ENCODE data around the gene MLN. TPM values are rescaled to one million over a fixed set of nuclear protein-coding genes. Genes with fewer than 3 reads are reported as not detected.

MLN gene
- total and polyA plus RNA-seq, 10 donors = not detected

DNA sequence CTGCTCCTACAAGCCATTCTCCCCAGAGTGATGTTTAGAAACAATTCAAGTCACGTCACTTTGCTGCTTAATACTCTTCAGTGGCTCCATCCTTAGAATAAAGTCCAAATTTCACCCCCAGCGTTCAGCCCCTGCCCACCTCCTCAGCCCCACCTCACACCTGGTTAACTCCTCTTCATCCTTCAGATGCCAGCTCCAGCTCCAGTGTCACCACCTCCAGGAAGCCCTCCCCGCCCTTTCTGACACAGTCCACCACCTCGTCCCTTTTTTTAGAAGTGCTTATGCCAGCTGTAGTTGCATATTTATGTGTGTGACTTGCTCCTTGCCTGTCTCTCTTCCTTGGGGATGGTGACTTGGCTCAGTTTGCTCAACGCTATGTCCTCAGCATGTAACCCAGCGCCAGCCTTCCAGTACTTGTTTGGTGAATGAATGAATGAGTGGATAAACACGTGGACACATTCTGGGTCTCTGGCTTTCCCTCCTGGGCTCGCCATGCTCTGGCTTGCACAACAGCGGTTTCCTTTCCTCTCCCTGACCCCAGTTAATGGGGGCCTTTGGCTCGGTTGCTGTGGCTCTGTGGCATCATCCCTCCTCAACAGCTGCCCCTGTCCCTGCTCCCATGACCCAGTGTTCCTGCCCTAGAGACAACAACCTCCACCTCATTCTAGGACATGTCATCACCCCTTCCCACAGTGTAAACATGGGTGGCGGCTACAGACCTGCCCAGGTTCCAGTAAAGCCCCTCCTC lies 53.4 kb downstream of the MLN start:
- peak overlapping the region in 5 of 8 donors; percentile 33 to 63 (median 48) for H3K27ac ChIP-seq

DNA sequence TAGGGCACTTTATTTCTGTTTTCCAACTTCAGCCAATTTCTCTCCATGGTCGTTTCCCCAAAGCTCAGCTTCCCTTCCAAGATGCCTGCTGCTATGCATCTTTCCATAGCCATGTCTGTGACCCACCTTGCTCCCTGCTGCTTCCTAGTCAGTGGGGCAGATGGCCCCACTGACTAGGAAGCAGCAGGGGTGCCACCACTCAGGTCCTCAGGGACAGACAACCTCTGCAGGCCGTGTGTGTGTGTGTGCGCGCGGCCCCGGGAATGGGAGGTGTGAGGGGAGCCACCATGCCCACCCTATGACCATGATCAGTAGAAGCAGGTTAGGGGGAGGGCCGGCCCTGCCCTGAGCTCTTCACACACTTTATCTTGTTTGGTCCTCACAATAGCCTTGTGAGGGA lies 54.4 kb downstream of the MLN start:
- DNase-seq = no peak
- no peaks in the 10 kb centered on the region for H3K9me3 ChIP-seq
- TF ChIP-seq POLR2A (IDR thresholded peaks at IDR 0.05) = no peak
- TF ChIP-seq, protein P1, sequence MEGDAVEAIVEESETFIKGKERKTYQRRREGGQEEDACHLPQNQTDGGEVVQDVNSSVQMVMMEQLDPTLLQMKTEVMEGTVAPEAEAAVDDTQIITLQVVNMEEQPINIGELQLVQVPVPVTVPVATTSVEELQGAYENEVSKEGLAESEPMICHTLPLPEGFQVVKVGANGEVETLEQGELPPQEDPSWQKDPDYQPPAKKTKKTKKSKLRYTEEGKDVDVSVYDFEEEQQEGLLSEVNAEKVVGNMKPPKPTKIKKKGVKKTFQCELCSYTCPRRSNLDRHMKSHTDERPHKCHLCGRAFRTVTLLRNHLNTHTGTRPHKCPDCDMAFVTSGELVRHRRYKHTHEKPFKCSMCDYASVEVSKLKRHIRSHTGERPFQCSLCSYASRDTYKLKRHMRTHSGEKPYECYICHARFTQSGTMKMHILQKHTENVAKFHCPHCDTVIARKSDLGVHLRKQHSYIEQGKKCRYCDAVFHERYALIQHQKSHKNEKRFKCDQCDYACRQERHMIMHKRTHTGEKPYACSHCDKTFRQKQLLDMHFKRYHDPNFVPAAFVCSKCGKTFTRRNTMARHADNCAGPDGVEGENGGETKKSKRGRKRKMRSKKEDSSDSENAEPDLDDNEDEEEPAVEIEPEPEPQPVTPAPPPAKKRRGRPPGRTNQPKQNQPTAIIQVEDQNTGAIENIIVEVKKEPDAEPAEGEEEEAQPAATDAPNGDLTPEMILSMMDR (IDR thresholded peaks at IDR 0.05 in 8 of 11, conservative IDR thresholded peaks at IDR 0.05 in 3 of 11) = no peak
- TF ChIP-seq POLR2AphosphoS5 (IDR thresholded peaks at IDR 0.05) = no peak
- no peaks in the 10 kb centered on the region for H3K36me3 ChIP-seq
- peaks cover 0 to 19% (median 8%) of the 10 kb centered on the region in 6 donors for H3K4me1 ChIP-seq
- intact Hi-C loops (cut with DNase I; ENCODE audit: low total_unique reads) = no loop called here
- peaks cover 0 to 13% (median 0%) of the 10 kb centered on the region in 7 donors for H3K27me3 ChIP-seq (replicated peaks in 1 of 7)
- H3K27ac ChIP-seq = no peak overlapping the region
- 70 to 88% (median 82%) methylated on average over 6 to 7 of the region's 7 CpGs for WGBS, 5 donors
- no peak overlapping the region for H3K4me3 ChIP-seq

More for the DNA sequence above, 53.4 kb downstream of the MLN start:
- TF ChIP-seq, protein P1 (IDR thresholded peaks at IDR 0.05 in 8 of 11, conservative IDR thresholded peaks at IDR 0.05 in 3 of 11) = no peak
- TF ChIP-seq POLR2AphosphoS5 (IDR thresholded peaks at IDR 0.05) = peak in 2 of 3 donors; percentile 49 to 59
- no peaks in the 10 kb centered on the region for H3K36me3 ChIP-seq
- H3K4me1 ChIP-seq = peaks cover 0 to 11% (median 3%) of the 10 kb centered on the region in 6 donors
- intact Hi-C loops (cut with DNase I; ENCODE audit: low total_unique reads) = no loop called here
- H3K27me3 ChIP-seq (replicated peaks in 1 of 7) = peaks cover 0 to 13% (median 0%) of the 10 kb centered on the region in 7 donors
- H3K9me3 ChIP-seq = no peaks in the 10 kb centered on the region
- H3K4me3 ChIP-seq = no peak overlapping the region
- no peak for DNase-seq
- WGBS, 5 donors = 37 to 72% (median 55%) methylated on average over 11 of the region's 11 CpGs

- no peak overlapping the region for H3K4me3 ChIP-seq
- H3K9me3 ChIP-seq = no peaks in the 10 kb centered on the region
- no peak overlapping the region for H3K27ac ChIP-seq
- WGBS, 5 donors = 81 to 95% (median 87%) methylated on average over 3 to 4 of the region's 4 CpGs
- peaks cover 0 to 25% (median 13%) of the 10 kb centered on the region in 6 donors for H3K4me1 ChIP-seq
- intact Hi-C loops (cut with DNase I; ENCODE audit: low total_unique reads) = no loop called here
- no peak for DNase-seq
- no peaks in the 10 kb centered on the region for H3K36me3 ChIP-seq
- H3K27me3 ChIP-seq (replicated peaks in 1 of 7) = peaks cover 0 to 15% (median 0%) of the 10 kb centered on the region in 7 donors
- TF ChIP-seq POLR2AphosphoS5 (IDR thresholded peaks at IDR 0.05) = no peak
- no peak for TF ChIP-seq POLR2A (IDR thresholded peaks at IDR 0.05)
- TF ChIP-seq, protein P1 (IDR thresholded peaks at IDR 0.05 in 8 of 11, conservative IDR thresholded peaks at IDR 0.05 in 3 of 11) = no peak
Observed at GRCh38 chr6:33748841-33749240, 55.0 kb downstream of the MLN start.

GRCh38 chr6:33747823-33748222 lies 56.0 kb downstream of the MLN start:
- H3K36me3 ChIP-seq = no peaks in the 10 kb centered on the region
- H3K9me3 ChIP-seq = no peaks in the 10 kb centered on the region
- no peak for DNase-seq
- H3K27ac ChIP-seq = peak overlapping the region in 4 of 8 donors; percentile 67 to 78 (median 76)
- 78 to 95% (median 90%) methylated on average over 5 of the region's 5 CpGs for WGBS, 5 donors
- peaks cover 0 to 35% (median 16%) of the 10 kb centered on the region in 6 donors for H3K4me1 ChIP-seq
- H3K27me3 ChIP-seq (replicated peaks in 1 of 7) = peaks cover 0 to 21% (median 0%) of the 10 kb centered on the region in 7 donors
- no peak for TF ChIP-seq POLR2AphosphoS5 (IDR thresholded peaks at IDR 0.05)
- no peak for TF ChIP-seq POLR2A (IDR thresholded peaks at IDR 0.05)
- TF ChIP-seq, protein P1 (IDR thresholded peaks at IDR 0.05 in 8 of 11, conservative IDR thresholded peaks at IDR 0.05 in 3 of 11) = no peak
- intact Hi-C loops (cut with DNase I; ENCODE audit: low total_unique reads) = no loop called here
- no peak overlapping the region for H3K4me3 ChIP-seq
